ENCODE data around the gene KRTAP7-1.

KRTAP7-1 gene

GRCh38 chr21:30831194-30831765 lies 1.7 kb upstream of the KRTAP7-1 start:
- no peaks in the 10 kb centered on the region for H3K36me3 Mint-ChIP-seq (ENCODE audit: low read depth)
- no peaks in the 10 kb centered on the region for H3K27me3 Mint-ChIP-seq (ENCODE audit: low read depth)
- H3K4me3 Mint-ChIP-seq: no peak overlapping the region
- H3K4me1 Mint-ChIP-seq: no peaks in the 10 kb centered on the region
- TF ChIP-seq, protein P1, sequence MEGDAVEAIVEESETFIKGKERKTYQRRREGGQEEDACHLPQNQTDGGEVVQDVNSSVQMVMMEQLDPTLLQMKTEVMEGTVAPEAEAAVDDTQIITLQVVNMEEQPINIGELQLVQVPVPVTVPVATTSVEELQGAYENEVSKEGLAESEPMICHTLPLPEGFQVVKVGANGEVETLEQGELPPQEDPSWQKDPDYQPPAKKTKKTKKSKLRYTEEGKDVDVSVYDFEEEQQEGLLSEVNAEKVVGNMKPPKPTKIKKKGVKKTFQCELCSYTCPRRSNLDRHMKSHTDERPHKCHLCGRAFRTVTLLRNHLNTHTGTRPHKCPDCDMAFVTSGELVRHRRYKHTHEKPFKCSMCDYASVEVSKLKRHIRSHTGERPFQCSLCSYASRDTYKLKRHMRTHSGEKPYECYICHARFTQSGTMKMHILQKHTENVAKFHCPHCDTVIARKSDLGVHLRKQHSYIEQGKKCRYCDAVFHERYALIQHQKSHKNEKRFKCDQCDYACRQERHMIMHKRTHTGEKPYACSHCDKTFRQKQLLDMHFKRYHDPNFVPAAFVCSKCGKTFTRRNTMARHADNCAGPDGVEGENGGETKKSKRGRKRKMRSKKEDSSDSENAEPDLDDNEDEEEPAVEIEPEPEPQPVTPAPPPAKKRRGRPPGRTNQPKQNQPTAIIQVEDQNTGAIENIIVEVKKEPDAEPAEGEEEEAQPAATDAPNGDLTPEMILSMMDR (IDR thresholded peaks at IDR 0.05; ENCODE audit: unreplicated experiment in 3 of 3): peak in 2 of 3 experiments; percentile 27 to 38
- peaks cover 8% of the 10 kb centered on the region for H3K9me3 Mint-ChIP-seq
- H3K27ac Mint-ChIP-seq: no peak overlapping the region

- TF ChIP-seq, protein P1 (IDR thresholded peaks at IDR 0.05; ENCODE audit: unreplicated experiment in 3 of 3): no peak
- Mint-ChIP-seq H3K27me3 (ENCODE audit: low read depth) (peaks cover 3% of the 10 kb centered on the region), H3K27ac (no peak overlapping the region), H3K9me3 (no peaks in the 10 kb centered on the region), H3K36me3 (ENCODE audit: low read depth) (no peaks in the 10 kb centered on the region), H3K4me1 (no peaks in the 10 kb centered on the region), H3K4me3 (no peak overlapping the region)
Observed at GRCh38 chr21:30818837-30819610, 10.5 kb downstream of the KRTAP7-1 start.

DNA sequence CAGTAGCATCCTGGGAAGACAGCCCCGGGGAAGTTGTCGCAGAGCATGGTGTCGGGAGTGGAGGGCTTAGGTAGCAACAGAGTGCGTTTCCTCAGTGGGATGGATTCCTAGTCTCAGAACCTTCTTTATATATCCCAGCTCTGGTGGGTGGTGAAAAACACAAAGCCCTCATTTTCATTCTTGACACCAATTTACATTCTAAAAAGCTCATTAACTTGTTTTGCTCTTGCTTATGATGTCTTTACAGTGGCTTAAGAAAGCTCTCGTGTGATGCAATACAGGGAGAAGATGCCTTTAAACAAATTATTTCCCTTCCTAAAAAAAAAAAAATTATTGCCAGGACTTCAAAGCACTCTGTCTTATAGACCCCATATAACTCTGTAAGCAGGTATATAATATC lies 16.4 kb downstream of the KRTAP7-1 start, which contains the start of gene KRTAP8-1:
Gene KRTAP8-1 (minus strand): TSS at position 101 of the 400 bp plus-strand sequence. CDS start 54 bp downstream, at position 47.
- Mint-ChIP-seq H3K27ac (no peak within 1 kb of the TSS), H3K36me3 (ENCODE audit: low read depth) (no peaks in the 10 kb centered on the region), H3K4me1 (no peaks in the 10 kb centered on the region), H3K9me3 (no peaks in the 10 kb centered on the region), H3K27me3 (ENCODE audit: low read depth) (no peaks in the 10 kb centered on the region), H3K4me3 (no peak within 1 kb of the TSS)
- TF ChIP-seq, protein P1 (IDR thresholded peaks at IDR 0.05; ENCODE audit: unreplicated experiment in 3 of 3): no peak

DNA sequence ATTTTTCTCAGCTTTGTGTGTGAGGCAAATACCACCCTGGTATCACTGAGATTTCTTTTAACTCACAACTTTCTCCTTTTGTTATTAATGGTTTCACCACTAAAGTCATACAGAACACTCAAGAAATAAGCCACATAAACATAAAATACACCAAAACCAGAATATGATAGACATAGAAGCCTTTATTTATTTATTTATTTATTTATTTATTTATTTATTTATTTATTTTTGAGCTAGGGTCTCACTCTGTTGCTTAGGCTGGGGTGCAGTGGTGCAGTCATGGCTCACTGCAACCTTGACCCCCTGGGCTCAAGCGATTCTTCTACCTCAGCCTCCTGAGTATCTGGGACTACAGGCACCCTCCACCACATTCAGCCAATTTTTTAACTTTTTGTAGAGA lies 29.0 kb downstream of the KRTAP7-1 start:
- Mint-ChIP-seq H3K27me3 (ENCODE audit: low read depth) (no peaks in the 10 kb centered on the region), H3K27ac (no peak overlapping the region), H3K4me3 (no peak overlapping the region), H3K36me3 (ENCODE audit: low read depth) (no peaks in the 10 kb centered on the region), H3K4me1 (no peaks in the 10 kb centered on the region), H3K9me3 (no peaks in the 10 kb centered on the region)
- TF ChIP-seq, protein P1 (IDR thresholded peaks at IDR 0.05; ENCODE audit: unreplicated experiment in 3 of 3): no peak

DNA sequence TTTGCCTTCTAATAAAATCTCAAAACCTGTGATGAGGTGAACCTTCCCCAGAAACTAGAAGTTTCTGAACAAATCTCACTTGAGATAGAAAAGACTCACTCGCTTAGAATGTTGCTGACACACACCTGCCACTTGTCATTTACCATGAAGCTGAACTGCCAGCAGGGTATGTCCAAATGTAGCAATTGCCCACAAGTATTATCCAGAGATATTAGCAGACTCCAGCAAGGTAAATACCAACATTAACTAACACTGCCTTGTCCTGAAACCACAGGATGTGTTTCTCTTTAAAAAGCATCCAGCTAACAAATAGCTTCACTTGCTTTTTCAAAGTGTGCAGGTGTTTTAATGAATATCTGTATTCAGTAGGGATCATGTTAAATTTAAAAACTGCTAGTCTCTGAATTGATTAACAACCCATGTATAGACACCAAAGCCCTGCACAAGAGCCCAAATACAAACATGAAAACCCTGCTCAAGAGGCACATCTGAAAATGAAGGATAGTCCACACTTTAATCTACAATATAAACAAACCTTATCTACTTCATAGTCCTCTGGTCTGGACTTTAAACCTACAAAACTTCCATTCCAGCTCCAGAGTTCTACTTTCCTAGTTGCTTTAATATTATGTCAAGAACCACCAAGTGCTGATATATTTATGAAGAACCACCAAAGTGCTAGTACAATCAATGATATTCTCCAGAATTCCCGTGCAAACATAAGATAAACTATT lies 35.8 kb downstream of the KRTAP7-1 start:
- Mint-ChIP-seq H3K36me3 (ENCODE audit: low read depth) (no peaks in the 10 kb centered on the region), H3K27me3 (ENCODE audit: low read depth) (no peaks in the 10 kb centered on the region), H3K4me3 (no peak overlapping the region)

More for the DNA sequence above, 35.8 kb downstream of the KRTAP7-1 start:
- Mint-ChIP-seq H3K4me1 (no peaks in the 10 kb centered on the region), H3K27ac (no peak overlapping the region), H3K9me3 (no peaks in the 10 kb centered on the region)
- TF ChIP-seq, protein P1 (IDR thresholded peaks at IDR 0.05; ENCODE audit: unreplicated experiment in 3 of 3): no peak
